NT2/D1 (cell line): ENCODE measurements around the gene FMO4.

Experiments
- DNase-seq: peaks from one replicate; pipeline ENCODE4 v3.0.0-alpha.2; 2011; ENCODE audit warnings: low read depth, low spot score
- H3K27me3 ChIP-seq: 2 replicates; pipeline ENCODE4 v1.6.0; 2011; ENCODE audit warnings: mild to moderate bottlenecking; ENCODE audit not compliant: insufficient read length, insufficient read depth
- H3K36me3 ChIP-seq: 2 replicates; pipeline ENCODE4 v1.6.1; 2011; ENCODE audit warnings: mild to moderate bottlenecking, low read length, mixed read lengths; ENCODE audit not compliant: insufficient read depth, insufficient read length
- H3K4me1 ChIP-seq: 2 replicates; pipeline ENCODE4 v1.5.1; 2011; ENCODE audit not compliant: insufficient read depth, insufficient read length
- H3K4me3 ChIP-seq: 2 replicates; pipeline ENCODE4 v1.5.1; 2011; ENCODE audit warnings: low read depth; ENCODE audit not compliant: insufficient read length
- H3K9ac ChIP-seq: 2 replicates; pipeline ENCODE4 v1.6.0; 2011; ENCODE audit warnings: low read depth; ENCODE audit not compliant: insufficient read length
- H3K9me3 ChIP-seq: 2 replicates; pipeline ENCODE4 v1.5.1; 2011; ENCODE audit warnings: mild to moderate bottlenecking, low read length; ENCODE audit not compliant: insufficient read depth
- SUZ12 ChIP-seq: IDR thresholded peaks from 2 replicates; pipeline ENCODE4 v1.6.1; 2011; ENCODE audit not compliant: insufficient read length, insufficient read depth; ENCODE audit errors: extremely low read depth
- YY1 ChIP-seq: IDR thresholded peaks from 2 replicates; pipeline ENCODE4 v1.6.1; 2011; ENCODE audit not compliant: insufficient read length, insufficient read depth
- ZNF274 ChIP-seq: IDR thresholded peaks from 2 replicates; pipeline ENCODE4 v1.6.1; 2011; ENCODE audit warnings: mild to moderate bottlenecking, low read depth, low read length

Gene FMO4

GRCh38 chr1:171313835-171314320, at the start of gene FMO4:
TSS of gene FMO4 (plus strand) at chr1:171314183. CDS start at chr1:171319826, 5,643 bp downstream.
- TF ChIP-seq ZNF274 (no peak), SUZ12 (no peak), YY1 (no peak)
- H3K4me1 ChIP-seq, result no peaks in the 10 kb centered on the region
- no peak within 1 kb of the TSS for H3K4me3 ChIP-seq
- H3K36me3 ChIP-seq, result no peaks in the 10 kb centered on the region
- DNase-seq, result peak; percentile 97
- peaks cover 15% of the 10 kb centered on the region; the same call in 1 of the 2 replicates for H3K9me3 ChIP-seq
- no peak within 1 kb of the TSS for H3K9ac ChIP-seq
- no peaks in the 10 kb centered on the region for H3K27me3 ChIP-seq

- TF ChIP-seq YY1 (no peak), SUZ12 (no peak), ZNF274 (no peak)
- Histone ChIP-seq H3K27me3 (no peaks in the 10 kb centered on the region), H3K4me1 (no peaks in the 10 kb centered on the region), H3K36me3 (no peaks in the 10 kb centered on the region), H3K4me3 (no peak overlapping the region), H3K9ac (no peak overlapping the region), H3K9me3 (no peaks in the 10 kb centered on the region)
- no peak for DNase-seq
Observed at GRCh38 chr1:171265686-171266085, 48.3 kb upstream of the FMO4 start.

- Histone ChIP-seq H3K9me3 (peaks cover 6% of the 10 kb centered on the region; the same call in 1 of the 2 replicates), H3K4me3 (no peak overlapping the region), H3K4me1 (no peaks in the 10 kb centered on the region), H3K36me3 (no peaks in the 10 kb centered on the region), H3K27me3 (no peaks in the 10 kb centered on the region), H3K9ac (no peak overlapping the region)
- DNase-seq, result no peak
- TF ChIP-seq SUZ12, result no peak
- no peak for TF ChIP-seq YY1
- TF ChIP-seq ZNF274, result no peak
Observed at GRCh38 chr1:171266930-171267329, 47.1 kb upstream of the FMO4 start.

GRCh38 chr1:171267391-171267790, 46.6 kb upstream of the FMO4 start:
- H3K36me3 ChIP-seq, result no peaks in the 10 kb centered on the region
- no peak for DNase-seq
- H3K9ac ChIP-seq, result no peak overlapping the region
- no peak overlapping the region for H3K4me3 ChIP-seq
- no peaks in the 10 kb centered on the region for H3K4me1 ChIP-seq
- TF ChIP-seq SUZ12 (no peak), ZNF274 (no peak), YY1 (no peak)
- H3K27me3 ChIP-seq, result no peaks in the 10 kb centered on the region
- peaks cover 9% of the 10 kb centered on the region; the same call in 1 of the 2 replicates for H3K9me3 ChIP-seq

GRCh38 chr1:171270806-171271205, 43.2 kb upstream of the FMO4 start:
- Histone ChIP-seq H3K4me1 (no peaks in the 10 kb centered on the region), H3K27me3 (no peaks in the 10 kb centered on the region)
- TF ChIP-seq SUZ12, result no peak
- no peak for TF ChIP-seq ZNF274
- no peak for TF ChIP-seq YY1

GRCh38 chr1:171277534-171277933, 36.4 kb upstream of the FMO4 start:
- no peak overlapping the region for H3K4me3 ChIP-seq
- TF ChIP-seq SUZ12, result no peak
- no peak for TF ChIP-seq ZNF274
- TF ChIP-seq YY1, result no peak
- H3K4me1 ChIP-seq, result no peaks in the 10 kb centered on the region
- no peak overlapping the region for H3K9ac ChIP-seq
- no peak for DNase-seq
- H3K36me3 ChIP-seq, result no peaks in the 10 kb centered on the region
- no peaks in the 10 kb centered on the region for H3K9me3 ChIP-seq
- H3K27me3 ChIP-seq, result no peaks in the 10 kb centered on the region

More at GRCh38 chr1:171270806-171271205, 43.2 kb upstream of the FMO4 start:
- no peaks in the 10 kb centered on the region for H3K36me3 ChIP-seq
- DNase-seq, result no peak
- H3K9me3 ChIP-seq, result peaks cover 9% of the 10 kb centered on the region; the same call in 1 of the 2 replicates
- no peak overlapping the region for H3K9ac ChIP-seq
- H3K4me3 ChIP-seq, result no peak overlapping the region

- TF ChIP-seq ZNF274 (no peak), SUZ12 (no peak), YY1 (no peak)
- Histone ChIP-seq H3K36me3 (no peaks in the 10 kb centered on the region), H3K4me3 (no peak overlapping the region), H3K9ac (no peak overlapping the region), H3K4me1 (no peaks in the 10 kb centered on the region), H3K9me3 (no peaks in the 10 kb centered on the region), H3K27me3 (no peaks in the 10 kb centered on the region)
- no peak for DNase-seq
Observed at GRCh38 chr1:171279234-171279633, 34.7 kb upstream of the FMO4 start.

- DNase-seq, result no peak
- TF ChIP-seq SUZ12, result no peak
- H3K4me1 ChIP-seq, result no peaks in the 10 kb centered on the region
Observed at GRCh38 chr1:171279678-171280077, 34.3 kb upstream of the FMO4 start.

More at GRCh38 chr1:171279678-171280077, 34.3 kb upstream of the FMO4 start:
- no peak overlapping the region for H3K4me3 ChIP-seq
- no peak overlapping the region for H3K9ac ChIP-seq
- H3K36me3 ChIP-seq, result no peaks in the 10 kb centered on the region
- H3K27me3 ChIP-seq, result no peaks in the 10 kb centered on the region
- no peaks in the 10 kb centered on the region for H3K9me3 ChIP-seq
